ENCODE measurements around the gene FBXW12.
"Not testable (repeated sequence)": the region's sequence is repeated elsewhere in the genome, so short reads cannot be mapped to it uniquely, and the experiment has no call there.

FBXW12 gene

DNA sequence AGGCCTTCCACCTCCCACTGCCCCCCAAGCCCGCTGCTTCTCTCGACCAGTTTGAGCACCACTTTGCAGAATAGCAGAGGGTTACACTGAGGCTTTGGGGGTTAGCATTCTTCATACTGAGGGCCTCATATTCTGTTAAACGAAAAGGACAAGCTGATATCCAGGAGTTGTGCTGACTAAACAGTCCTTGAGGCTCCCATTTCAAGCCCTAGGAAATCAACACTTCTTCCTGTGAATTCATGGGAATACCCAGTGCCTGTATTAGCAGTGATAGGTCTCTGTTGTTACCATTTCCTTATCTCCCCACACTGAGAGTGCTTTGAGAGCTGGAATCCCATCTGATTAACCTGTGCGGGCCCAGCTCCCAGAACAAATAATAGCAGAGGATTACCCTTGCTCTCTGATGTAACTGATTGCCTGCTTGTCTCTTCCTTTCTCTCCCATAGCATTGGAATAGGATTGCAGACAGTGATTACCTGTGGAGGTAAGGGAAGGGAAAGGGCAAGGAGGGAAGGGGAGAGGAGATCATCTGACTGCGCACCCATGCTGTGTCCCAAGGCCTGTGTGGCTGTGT is 930 bp downstream of the FBXW12 start:
- DNase-seq, result no peak

DNA sequence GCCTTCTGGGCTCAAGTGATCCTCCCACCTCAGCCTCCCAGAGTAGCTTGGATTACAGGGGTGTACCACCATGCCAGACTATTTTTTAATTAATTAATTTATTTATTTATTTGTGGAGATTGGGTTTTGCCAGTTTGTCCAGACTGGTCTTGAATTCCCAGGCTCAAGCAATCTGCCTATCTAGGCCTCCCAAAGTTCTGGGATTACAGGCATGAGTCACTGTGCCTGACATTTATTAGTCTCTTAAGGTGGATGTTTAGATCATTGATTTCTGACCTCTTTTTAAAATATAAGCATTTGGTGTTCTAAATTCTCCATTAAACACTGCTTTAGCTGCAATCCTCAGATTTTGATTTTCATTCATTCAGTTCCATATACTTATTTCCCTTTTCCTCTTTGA is 15.6 kb downstream of the FBXW12 start:
- DNase-seq, result no peak

DNA sequence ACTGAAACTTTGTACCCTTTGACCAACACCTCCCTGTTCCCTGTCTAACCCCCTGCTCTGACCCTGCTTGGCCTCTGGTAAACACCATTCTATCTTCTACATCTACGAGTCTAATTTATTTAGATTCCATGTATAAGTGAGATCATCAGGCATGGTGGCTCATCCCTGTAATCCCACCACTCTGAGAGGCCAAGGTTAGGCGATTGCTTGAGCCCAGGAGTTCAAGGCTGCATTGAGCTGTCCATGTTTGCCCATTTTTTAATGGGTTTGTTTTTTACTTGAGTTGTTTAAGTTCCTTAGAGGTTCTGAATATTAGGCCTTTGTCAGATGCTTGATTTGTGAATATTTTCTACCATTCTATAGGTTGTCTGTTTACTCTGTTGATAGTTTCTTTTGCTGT is 16.9 kb downstream of the FBXW12 start:
- DNase-seq, result no peak

DNA sequence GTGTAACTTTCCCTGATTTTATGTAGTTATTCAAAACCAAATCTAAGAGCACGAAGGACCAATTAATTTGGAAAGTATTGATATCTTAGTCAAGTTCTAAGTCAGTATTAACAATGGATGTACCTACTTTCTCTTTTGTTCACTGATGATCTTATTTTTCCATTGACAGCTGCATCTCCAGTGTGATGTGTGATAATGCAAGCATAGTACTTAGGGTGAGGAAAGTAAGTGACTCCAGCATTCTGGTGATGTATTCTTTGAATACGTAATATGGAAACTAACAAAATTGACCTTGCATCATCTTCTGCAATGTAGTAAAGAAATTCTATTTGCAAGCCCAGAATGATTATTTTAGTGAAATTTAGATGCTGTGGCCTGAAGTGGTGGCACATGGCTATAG is 22.4 kb downstream of the FBXW12 start:
- no peak for DNase-seq

DNA sequence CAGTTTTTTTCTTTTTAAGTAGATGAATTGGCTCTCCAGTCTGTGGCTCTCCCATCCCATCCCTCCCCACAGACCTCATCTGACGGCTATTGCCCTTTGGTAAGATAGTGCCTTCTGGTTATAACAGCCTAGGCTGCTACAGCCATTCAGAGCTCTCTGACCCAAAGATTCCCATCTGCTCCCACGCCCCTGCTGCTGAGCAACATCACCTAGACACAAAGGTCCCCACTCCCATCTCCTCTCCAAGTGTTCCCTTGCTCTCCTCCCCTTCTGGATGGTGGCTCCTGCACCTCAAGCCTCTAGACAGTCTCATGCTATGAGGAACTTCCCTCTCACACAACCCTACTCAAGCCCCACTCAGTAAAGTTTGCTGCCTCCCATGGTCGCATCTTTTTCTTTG is 23.7 kb downstream of the FBXW12 start:
- no peak for DNase-seq

DNA sequence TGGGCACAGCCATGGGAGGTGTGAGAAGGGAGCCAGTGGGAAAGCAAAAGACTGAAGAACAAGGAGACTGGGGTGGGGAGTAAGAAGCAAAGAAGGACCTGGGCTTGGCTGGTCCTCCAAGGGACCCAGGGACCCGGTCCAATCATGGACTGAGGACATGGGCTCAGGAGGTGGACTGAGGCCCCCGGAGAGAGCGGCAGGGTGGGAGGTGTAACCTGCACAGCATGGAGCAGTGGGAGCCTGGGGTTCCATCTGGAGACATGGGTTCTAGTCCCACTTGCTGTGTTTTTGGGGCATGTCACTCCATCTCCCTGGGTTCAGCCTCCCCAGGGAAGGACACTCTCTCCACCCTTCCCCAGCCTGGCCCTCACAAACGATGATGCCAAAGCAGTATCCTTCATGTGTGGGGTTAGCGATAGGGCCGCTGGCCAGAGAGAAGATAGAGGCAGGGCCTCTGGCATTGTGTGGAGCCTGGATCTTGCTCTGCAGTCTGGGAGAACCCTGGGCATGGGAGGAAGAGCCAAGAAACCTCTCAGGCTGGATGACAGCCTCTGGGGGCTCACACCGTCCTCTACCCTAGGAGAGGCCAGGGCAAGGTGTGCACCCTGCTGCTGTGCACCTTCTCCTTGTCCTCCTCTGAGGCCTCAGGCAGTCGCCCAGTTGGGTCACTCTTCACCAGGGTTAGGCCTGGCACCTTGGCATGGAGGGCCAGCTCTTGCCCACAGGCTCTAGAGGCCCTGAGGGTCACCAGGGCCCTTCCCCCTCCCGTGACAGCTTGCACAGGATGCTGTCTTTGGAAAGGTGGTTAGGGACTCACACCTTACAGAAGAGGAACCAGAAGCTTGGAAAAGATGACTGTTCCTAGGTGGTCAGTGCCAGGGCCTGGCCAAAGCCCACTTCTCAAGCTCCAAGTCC is 26.0 kb downstream of the FBXW12 start:
- no peak for DNase-seq

DNA sequence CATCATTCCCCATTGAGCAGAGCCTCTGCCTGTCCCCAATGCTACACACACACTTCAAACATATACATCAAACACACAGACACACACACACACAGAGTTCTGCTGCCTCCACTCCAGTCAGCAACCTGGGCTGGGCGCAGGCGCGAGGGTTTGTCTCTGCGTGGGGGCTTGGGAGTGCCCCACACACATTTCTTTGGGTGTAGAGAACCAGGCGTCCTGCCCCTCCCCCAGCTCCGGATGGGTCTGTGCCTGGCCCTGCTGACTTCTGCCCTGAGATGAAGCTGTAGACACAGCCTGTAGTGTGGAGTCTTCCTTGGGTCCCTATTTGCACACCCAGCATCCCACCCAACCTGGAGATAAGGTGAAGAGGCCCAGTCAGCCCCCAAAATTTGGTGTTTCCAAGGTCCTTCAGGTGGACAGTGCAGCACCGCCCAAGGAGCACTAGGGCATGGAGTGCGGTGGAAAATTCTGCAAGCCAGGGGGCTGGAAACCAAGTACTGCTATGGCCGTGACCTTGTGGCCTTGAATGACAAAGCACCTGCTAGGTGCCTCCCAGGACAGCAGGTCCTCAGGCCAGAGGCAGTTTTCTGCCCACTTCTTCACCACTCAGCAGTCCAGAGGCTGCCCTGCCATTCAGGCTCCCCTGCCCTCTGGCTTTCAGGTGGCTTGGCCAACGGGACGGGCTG is 26.8 kb downstream of the FBXW12 start:
- no peak for DNase-seq

DNA sequence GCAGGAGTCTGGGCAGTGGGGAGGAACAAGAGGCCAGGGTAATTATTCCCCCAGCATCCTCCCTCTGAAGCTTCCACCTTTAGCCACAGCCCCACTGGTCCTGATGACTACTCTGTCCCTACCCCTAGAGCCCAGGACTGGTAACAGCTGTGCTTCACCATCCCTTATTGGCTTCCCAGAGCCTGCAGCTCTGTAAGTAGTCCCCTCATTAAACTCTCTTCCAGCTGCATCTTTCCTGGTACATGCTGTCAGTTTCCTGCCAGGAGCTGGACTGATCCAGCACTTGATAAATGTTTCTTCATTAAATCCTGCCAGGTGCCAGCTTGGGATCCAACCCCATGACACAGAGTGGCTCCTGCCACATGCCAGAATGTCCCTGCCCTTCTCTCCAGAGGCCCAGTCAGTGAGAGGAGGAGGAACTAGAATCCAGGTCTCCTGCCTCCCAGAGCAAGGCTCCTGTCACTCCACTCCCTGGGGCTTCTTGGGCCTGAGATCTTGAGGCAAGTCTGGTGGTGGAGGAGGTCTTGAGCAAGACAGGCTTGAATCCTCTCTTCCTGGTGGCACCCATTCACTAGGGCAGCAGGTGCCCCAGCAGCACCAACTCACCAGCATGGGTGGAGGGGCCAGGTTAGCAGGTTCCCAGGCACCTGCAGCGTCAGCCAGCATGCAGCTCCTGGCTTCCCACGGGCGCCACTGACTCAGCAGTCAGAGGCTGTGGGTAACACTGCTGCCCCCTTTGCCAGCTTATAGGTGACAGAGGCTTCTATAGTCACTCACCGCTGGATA is 27.6 kb downstream of the FBXW12 start:
- DNase-seq, result no peak

DNA sequence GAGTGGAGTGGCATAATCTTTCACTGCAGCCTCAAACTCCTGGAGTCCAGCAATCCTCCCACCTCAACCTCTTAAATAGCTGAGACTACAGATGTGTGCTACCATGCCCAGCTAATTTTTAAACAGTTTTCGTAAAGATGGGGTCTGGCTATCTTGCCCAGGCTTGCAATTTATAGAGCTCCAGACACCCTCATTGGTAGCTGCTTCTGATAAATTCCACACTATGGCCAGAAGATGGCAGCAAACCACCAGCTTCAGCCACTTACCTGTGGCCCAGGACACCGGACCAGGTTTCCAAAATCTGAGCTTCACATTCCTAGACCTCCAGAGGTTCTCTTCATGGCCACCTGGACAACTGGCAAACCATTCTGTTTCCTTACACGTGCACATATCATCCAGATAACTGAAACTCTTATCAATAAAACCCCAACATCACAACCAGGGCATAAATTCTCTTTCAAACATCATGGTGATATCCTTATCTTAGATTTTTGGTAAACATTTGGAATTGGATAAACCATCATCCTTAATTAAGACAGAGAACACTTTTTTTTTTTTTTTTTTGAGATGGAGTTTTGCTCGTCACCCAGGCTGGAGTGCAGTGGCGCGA is 28.9 kb downstream of the FBXW12 start:
- DNase-seq, result peak; percentile 82

DNA sequence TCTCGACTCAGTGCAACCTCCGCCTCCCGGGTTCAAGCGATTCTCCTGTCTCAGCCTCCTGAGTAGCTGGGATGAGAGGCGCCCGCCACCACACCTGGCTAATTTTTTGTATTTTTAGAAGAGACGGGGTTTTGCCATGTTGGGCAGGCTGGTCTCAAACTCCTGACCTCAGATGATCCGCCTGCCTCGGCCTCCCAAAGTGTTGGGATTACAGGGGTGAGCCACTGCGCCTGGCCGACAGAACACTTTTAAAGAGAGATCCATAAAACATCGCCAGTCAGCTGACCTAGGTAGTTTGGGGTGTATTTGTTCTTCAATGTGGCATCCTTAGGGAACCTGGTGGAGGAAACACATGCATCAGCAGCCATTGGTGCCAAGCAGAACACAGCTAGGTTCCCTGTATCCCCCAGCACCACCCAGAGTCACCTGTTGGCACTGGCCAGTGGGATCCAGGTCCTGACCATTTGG is 29.4 kb downstream of the FBXW12 start:
- not testable (repeated sequence) for DNase-seq

DNA sequence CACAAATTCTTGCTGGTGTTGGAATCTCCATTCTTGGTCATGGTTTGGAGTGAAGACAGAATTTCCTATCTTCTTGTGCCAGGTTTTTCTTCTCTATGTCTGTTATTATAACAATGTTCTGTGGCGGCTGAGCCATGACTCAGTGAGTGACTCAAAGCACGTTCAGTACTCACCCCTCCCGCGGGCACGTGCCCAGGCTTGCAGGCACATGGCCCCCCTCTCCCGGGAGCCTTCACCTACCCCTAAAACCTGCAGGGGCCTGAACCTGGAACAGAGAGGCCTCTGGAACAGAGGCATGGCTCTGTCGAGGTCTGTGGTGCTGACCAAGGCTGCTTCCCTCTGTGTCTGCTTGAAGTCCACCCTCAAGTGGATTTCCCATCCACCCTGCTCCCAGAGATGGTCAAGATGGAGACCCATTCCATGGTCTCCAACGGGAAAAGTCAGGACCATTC is 30.3 kb downstream of the FBXW12 start:
- no peak for DNase-seq

DNA sequence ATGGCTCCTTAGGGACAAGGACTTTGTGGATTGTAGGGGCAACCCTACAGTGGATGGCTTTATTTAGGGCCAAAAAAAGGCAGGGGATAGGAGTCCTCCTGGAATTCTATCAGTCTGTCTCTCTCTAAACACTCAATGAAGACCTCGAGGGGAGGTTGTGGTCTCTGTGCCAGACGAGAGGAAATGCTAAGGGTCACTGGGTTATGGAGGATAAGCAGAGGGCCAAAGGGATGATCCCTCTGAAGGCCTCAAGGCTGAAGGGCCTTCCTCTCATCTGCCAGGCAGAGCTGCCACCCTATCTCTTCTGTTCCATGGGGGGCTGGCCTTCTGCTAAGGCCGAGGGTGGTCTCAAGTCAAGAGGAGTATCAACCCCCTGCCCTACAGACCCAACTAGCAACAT is 30.9 kb downstream of the FBXW12 start:
- DNase-seq, result no peak

DNA sequence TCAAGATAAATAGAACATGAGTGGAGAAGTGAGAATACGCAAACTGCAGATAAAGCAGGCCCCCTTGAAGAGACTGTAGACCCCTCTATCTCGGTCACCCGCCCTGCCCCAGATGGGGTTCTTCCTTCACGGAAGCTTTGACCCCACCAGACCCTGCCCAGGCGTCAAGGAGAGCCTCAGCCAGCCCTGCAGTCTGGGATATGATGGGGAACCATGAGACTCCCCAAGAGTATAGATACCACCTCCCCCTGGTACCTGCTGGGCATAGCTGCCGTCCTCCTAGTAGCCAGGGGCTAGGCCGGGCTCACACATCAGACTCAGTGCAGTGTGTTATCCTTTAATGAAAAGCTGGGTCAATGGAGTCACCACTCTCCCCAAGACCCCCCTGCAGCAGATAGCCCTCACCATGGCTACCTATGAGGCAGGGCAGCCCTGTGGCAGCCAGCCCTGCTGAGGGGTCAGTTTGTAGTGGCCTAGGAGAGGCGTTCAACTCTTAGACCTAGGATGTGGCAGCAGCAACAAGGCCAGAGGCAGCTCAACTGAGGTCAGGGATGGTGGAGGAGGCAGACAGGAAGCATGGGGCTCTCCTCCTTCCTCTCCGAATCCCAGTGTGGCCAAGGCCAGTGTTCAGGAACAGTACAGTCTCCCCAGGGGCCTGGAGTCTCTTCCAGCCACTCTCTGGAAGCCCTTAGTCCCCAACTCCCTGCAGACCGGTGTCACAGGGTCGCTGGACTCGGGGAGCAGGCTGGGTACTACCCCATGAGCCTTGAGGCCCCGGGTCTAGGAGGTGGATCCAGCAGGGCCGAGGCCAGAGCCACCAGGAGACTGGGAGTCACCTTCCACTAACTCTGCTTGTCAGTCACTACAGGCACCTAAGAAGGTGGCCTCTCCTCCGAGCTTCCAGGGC is 31.8 kb downstream of the FBXW12 start:
- DNase-seq, result no peak

DNA sequence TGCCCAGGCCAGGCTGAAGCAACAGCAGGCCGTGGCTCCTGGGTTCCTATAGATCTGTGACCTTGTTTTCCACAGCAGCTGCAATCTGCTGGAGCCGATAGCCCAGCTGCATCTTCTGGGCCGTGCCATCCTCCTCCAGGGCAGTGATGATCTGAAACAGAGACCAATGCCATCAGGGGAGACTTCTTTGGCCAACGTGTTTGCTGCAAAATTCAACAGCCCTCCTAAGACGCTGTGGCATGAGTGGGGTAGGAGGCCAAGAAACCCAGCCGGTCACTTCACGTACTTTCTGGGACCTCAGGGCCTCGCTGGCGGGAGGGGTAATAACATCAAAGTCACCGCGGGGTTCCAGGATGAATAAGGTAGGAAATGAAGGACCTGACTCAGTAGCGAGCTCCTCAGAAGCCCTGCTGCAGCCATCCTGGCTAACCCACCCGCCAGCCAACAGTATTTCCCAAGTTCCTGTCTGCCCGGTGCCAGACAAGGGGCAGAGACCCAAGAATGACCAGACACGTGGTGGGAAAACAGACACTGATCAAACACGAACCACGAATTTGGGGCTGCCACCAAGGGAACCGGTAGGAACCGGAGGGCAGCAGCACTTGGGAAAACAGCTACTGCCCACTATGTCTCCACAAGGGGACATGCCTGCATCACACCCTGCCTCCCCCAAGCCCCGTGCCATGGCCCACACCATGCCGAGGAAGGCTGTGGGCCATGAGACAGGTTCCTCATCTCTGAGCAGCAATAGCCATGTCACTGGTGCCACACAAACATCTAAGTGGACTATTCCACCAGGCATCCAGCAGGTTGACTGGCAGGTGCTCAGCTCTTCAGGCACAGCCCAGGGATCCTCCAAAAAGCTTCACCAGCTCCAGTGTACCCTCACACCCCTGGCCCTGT is 32.7 kb downstream of the FBXW12 start:
- DNase-seq, result no peak

DNA sequence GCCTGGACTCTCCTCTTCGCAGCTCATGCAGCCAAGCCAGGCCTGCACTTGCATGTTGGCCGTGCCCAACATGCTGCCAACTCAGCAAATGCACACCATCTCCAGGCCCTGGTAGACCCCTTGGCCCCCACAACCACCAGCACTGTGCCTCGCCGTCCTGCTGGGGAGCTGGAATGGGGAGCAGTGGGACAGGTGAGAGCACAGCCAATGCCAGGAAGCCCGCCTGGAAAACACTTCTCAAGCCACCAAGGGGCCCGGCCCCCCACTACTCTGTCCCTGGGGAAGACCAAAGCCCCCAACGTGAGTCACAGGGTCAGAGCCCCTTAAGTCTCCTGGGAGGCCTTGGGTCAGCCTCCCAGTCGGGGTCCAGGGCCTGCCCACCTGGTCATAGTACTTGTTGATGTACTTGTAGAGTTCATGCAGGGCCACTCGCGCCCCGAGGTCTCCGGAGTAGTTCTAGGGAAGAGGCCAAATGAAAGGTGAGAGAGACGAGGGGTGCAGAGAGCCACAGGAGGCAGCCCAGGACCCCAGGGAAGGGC is 33.4 kb downstream of the FBXW12 start:
- no peak for DNase-seq

DNA sequence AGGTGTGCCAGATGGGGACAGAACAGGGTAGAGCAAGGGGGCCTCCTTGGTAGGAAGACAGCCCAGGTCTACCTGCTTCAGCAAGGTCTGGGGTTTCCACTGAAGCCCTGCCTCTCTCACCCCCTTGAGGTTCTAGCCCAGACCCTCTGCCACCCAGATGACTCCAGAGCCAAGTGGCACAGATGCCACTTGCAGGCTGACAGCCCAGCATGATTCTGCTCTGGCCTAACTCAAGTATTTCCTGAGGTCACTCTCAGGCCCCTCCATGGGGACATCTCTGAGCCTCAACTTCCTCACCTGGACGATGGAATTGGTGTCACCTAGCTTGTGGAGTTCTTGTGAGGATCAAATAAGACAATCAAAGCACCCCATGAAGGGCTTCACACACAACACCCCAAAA is 34.0 kb downstream of the FBXW12 start:
- no peak for DNase-seq

DNA sequence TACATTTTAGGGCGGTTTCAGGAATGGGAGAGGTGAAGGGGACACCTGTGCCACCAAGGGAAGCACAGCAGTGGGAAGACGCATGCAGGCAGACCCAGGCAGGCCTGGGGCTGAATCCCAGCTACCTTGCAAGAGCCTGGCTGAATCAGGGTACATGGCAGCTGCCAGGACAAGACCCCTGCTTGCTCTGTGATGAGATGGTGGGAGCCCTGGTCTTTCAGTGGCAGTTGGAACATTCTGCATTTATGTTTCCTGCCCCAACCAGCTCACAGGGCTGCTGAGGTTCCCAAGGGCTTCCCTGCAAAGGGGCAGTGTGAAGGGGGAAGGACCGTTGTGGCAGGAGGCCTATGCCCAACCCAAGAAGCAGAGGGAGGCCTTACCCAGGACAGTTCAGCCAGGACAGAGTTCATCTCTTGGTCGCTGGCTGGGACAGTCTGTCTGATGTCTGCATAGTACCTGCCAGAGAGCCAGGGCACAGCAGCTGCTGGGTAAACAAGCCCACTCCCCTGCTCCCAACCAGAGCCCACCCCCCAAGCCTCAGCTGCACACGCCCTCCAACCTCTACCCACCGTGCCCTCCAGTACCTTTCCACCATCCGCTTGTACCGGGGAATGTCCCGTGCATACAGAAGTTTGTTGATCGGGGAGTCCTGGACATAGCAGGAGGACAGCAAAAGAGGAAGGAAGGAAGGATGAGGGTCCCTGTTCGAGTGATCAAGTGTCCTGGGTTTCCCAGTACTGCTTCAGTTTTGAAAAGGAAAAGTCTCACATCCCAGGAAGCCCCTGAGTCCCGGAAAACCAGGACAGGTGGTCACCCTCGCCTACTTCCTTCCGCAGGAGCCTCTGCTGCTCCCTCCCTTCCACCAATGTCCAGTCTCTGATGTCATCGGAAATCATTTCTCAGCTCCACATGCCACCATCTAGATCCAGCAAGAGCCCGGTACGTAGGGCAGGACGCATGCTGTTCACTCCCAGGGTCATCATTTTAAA is 34.7 kb downstream of the FBXW12 start:
- DNase-seq, result no peak

DNA sequence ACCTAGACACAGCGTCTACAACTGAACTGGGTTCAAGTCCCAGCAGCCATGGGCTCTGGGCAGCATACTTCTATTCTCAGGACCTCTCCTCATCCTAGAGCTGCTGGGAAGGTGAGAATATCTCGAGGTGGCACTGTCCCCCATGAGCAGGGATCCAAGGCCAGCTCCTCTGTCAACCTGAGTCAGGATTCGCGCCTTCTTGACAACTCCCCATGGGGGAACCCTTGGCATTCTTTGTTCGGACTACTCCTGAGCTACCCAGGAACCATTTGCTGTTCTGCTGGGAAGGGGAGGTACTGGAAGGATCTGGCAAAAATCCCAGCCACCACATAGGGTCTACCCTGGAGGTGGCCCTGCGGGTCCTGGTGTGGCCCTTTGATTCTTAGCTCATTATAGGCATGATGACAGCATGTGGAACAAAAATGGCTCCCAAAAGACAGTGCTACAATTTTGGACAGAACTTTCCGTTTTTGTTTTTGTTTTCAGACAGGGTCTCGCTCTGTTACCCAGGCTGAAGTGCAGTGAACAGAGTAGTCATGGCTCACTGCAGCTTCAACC is 35.6 kb downstream of the FBXW12 start:
- no peak for DNase-seq

Measured in CD4-positive, alpha-beta T cell treated with Interleukin-12 subunit alpha and Interleukin-12 subunit beta, for 1 hour (primary cell).